22Rv1 (cell line): Measurements from ENCODE around the gene MITD1.

ENCODE experiments used
- CTCF ChIP-seq: fragments of 450-650 bp; IDR thresholded peaks from 2 replicates; pipeline ENCODE4 v1.5.1; 2017; ENCODE audit warnings: mild to moderate bottlenecking
- ZFX ChIP-seq: fragments of 450-650 bp; IDR thresholded peaks from 2 replicates; pipeline ENCODE4 v1.6.1; 2017; ENCODE audit warnings: antibody characterized with exemption, borderline replicate concordance

GRCh38 chr2:99159594-99159993, 21.3 kb downstream of the MITD1 start:
- TF ChIP-seq CTCF = no peak
- TF ChIP-seq ZFX = no peak
